Measurements from ENCODE around the gene PRRC2C. TPM values are rescaled to one million over a fixed set of nuclear protein-coding genes. Genes with fewer than 3 reads are reported as not detected.

PRRC2C gene
- total RNA-seq, 1 experiment from 2014 or later = 267 TPM

- Histone ChIP-seq H3T11ph (ENCODE audit: low read length) (no peak overlapping the region), H3K4me2 (ENCODE audit: insufficient read depth, insufficient read length, low read length) (no peak overlapping the region), H2BK12ac (ENCODE audit: insufficient read length, low read depth, low read length) (no peak overlapping the region), H2AK5ac (ENCODE audit: insufficient read length, low read length) (no peak overlapping the region), H2BK15ac (ENCODE audit: low read depth, low read length) (no peak overlapping the region), H3K9ac (ENCODE audit: extremely low read depth, insufficient read length, low read length) (no peak overlapping the region), H3K4ac (ENCODE audit: low read depth, low read length) (no peak overlapping the region), H3K14ac (ENCODE audit: insufficient read depth, low read length) (no peak overlapping the region), H2BK20ac (ENCODE audit: low read depth, low read length, poor library complexity, severe bottlenecking) (no peak overlapping the region), H3K79me2 (ENCODE audit: insufficient read depth, low read length) (no peaks in the 10 kb centered on the region), H3K23ac (ENCODE audit: insufficient read length, low read depth, low read length) (no peak overlapping the region), H3K27me3 (ENCODE audit: insufficient read depth, low read length) (no peaks in the 10 kb centered on the region), H3K9me3 (ENCODE audit: control insufficient read depth, low read depth, low read length) (no peaks in the 10 kb centered on the region), H4K20me1 (ENCODE audit: control insufficient read depth, insufficient read depth, insufficient read length) (no peaks in the 10 kb centered on the region), H2BK5ac (ENCODE audit: insufficient read length, low read length) (no peak overlapping the region), H4K91ac (ENCODE audit: insufficient read length, low read depth, low read length) (no peak overlapping the region), H3K18ac (ENCODE audit: insufficient read length, low read depth, low read length) (no peak overlapping the region), H3K23me2 (ENCODE audit: insufficient read length, low read depth, low read length, poor library complexity, severe bottlenecking) (no peaks in the 10 kb centered on the region), H4K5ac (ENCODE audit: insufficient read length, low read depth, low read length) (no peak overlapping the region), H4K8ac (replicated peaks; ENCODE audit: insufficient read length, low read depth, low read length) (no peak overlapping the region), H3K27ac (ENCODE audit: insufficient read length, low read depth, low read length) (no peak overlapping the region), H2BK120ac (ENCODE audit: low read depth, low read length, poor library complexity, severe bottlenecking) (no peak overlapping the region), H3K79me1 (ENCODE audit: insufficient read depth, low read depth, low read length, poor library complexity, severe bottlenecking) (no peaks in the 10 kb centered on the region), H2AFZ (ENCODE audit: low read length) (no peak overlapping the region), H3K4me1 (ENCODE audit: insufficient read depth, low read length) (no peaks in the 10 kb centered on the region), H3K56ac (ENCODE audit: insufficient read length, low read depth, low read length) (no peak overlapping the region)
- Mint-ChIP-seq H3K27me3 (ENCODE audit: low read depth) (no peaks in the 10 kb centered on the region), H3K4me1 (no peaks in the 10 kb centered on the region), H3K4me3 (no peak overlapping the region), H3K36me3 (ENCODE audit: insufficient read depth in 1 of 3, low read depth in 3 of 3) (peaks cover 51 to 92% (median 75%) of the 10 kb centered on the region in 3 experiments; a peak in 6 of 7 replicates), H3K27ac (peak overlapping the region in 2 of 3 experiments; percentile 10 to 90; a peak in 4 of 7 replicates), H3K9me3 (no peaks in the 10 kb centered on the region)
- DNase-seq = no peak
- no CpG with 5 or more reads among the region's 7 CpGs for WGBS (ENCODE audit: extremely low coverage, insufficient read length, low lambda C conversion rate)
- TF ChIP-seq, protein P1, sequence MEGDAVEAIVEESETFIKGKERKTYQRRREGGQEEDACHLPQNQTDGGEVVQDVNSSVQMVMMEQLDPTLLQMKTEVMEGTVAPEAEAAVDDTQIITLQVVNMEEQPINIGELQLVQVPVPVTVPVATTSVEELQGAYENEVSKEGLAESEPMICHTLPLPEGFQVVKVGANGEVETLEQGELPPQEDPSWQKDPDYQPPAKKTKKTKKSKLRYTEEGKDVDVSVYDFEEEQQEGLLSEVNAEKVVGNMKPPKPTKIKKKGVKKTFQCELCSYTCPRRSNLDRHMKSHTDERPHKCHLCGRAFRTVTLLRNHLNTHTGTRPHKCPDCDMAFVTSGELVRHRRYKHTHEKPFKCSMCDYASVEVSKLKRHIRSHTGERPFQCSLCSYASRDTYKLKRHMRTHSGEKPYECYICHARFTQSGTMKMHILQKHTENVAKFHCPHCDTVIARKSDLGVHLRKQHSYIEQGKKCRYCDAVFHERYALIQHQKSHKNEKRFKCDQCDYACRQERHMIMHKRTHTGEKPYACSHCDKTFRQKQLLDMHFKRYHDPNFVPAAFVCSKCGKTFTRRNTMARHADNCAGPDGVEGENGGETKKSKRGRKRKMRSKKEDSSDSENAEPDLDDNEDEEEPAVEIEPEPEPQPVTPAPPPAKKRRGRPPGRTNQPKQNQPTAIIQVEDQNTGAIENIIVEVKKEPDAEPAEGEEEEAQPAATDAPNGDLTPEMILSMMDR (conservative IDR thresholded peaks at IDR 0.05) = no peak
These were observed 47.2 kb downstream of the PRRC2C start for GRCh38 chr1:171532520-171532919.
